Keratinocyte (primary cell): Measurements from ENCODE around the gene IL19.

Experiments used
- EZH2 ChIP-seq: IDR thresholded peaks from one replicate; pipeline ENCODE4 v1.6.1; 2012; ENCODE audit warnings: inconsistent platforms, mild to moderate bottlenecking, low read length, moderate library complexity
- TF ChIP-seq, protein P1 (sequence below), 3 experiments: IDR thresholded peaks in 1 of 3; conservative IDR thresholded peaks in 1 of 3; optimal IDR thresholded peaks in 1 of 3; 2 replicates in 2 of 3; 3 replicates in 1 of 3; pipeline versions ENCODE3 to v1.5.1; 2011; ENCODE audit warnings: low read length in 3 of 3, mild to moderate bottlenecking in 3 of 3, moderate library complexity in 2 of 3, control low read depth in 1 of 3, inconsistent platforms in 1 of 3; ENCODE audit not compliant: insufficient read depth in 2 of 3; ENCODE audit errors: extremely low read depth in 1 of 3

DNA sequence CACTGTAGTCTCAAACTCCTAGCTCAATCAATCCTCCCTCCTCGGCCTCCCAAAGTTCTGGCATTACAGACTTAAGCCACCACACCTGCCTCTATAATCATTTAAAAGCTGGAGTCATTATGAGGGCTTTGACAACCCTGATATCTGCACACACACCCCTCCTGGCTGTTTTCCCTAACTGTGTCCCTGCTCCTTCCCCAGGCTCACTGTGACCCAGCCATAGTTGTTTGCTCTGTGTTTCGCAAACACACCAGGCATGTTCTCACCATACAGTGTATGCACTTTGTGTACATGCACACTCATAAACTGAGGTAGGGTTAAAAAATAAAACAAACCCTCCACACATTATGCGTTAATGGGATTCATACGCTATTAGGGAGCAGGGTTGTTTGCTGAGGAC lies 73.1 kb downstream of the IL19 start:
- TF ChIP-seq, protein P1, sequence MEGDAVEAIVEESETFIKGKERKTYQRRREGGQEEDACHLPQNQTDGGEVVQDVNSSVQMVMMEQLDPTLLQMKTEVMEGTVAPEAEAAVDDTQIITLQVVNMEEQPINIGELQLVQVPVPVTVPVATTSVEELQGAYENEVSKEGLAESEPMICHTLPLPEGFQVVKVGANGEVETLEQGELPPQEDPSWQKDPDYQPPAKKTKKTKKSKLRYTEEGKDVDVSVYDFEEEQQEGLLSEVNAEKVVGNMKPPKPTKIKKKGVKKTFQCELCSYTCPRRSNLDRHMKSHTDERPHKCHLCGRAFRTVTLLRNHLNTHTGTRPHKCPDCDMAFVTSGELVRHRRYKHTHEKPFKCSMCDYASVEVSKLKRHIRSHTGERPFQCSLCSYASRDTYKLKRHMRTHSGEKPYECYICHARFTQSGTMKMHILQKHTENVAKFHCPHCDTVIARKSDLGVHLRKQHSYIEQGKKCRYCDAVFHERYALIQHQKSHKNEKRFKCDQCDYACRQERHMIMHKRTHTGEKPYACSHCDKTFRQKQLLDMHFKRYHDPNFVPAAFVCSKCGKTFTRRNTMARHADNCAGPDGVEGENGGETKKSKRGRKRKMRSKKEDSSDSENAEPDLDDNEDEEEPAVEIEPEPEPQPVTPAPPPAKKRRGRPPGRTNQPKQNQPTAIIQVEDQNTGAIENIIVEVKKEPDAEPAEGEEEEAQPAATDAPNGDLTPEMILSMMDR (optimal IDR thresholded peaks at IDR 0.05 in 1 of 3, IDR thresholded peaks at IDR 0.05 in 1 of 3, conservative IDR thresholded peaks at IDR 0.05 in 1 of 3; ENCODE audit: extremely low read depth in 1 of 3, insufficient read depth in 2 of 3, low read length in 3 of 3), result no peak
- no peak for TF ChIP-seq EZH2
